Dermis blood vessel endothelial cell (primary cell): ENCODE data around the gene SEMA4B. TPM values are rescaled to one million over a fixed set of nuclear protein-coding genes. Genes with fewer than 3 reads are reported as not detected.
"Not testable (repeated sequence)": the region's sequence is repeated elsewhere in the genome, so short reads cannot be mapped to it uniquely, and the experiment has no call there.

Source experiments
- DNase-seq: peaks from one replicate; pipeline ENCODE4 v3.0.0; 2010
- total RNA-seq: library from RNA; depleted of rRNA; stranded (reverse); fragments of >200 nt; gene quantifications from 2 replicates; pipeline ENCODE4 v1.2.3, GENCODE V29; 2014

The SEMA4B gene
- total RNA-seq, 1 donor from 2014 or later, result 6.3 TPM

DNA sequence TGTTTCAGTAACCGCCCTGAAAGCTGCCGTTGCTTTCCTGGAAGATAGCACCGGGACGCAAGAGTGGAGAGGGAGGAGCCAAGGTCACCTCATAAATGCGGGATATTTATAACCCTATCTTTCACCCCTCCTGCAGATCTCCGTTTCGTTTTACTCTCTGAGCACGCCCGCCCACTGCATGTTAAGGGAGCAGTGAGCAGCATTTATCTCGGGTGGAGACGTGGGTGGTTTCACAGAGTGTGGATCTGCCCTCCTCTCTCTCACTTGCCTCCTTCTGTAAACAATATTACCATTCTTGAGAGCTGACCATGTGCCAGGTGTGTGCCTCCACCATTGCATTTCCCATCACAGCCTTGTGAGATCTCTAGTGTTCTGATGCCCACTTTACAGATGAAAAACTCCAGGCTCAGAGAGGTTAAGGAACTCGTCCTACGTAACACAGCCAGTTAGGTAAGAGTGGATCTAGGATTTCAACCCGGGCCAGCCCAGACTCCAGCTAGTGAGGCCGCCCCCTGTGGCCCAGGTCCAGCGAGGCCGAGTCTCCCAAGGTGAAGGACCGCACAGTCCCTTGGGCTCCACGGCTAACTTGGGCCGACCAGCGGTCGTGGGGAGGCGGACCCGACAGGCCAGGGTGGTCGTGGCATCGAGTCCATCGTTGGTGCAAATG lies 16.9 kb upstream of the SEMA4B start:
- no peak for DNase-seq

GRCh38 chr15:90184786-90185704 lies 16.1 kb upstream of the SEMA4B start:
- DNase-seq, result no peak

- DNase-seq, result no peak
Observed at GRCh38 chr15:90187257-90187868, 13.8 kb upstream of the SEMA4B start.

GRCh38 chr15:90188065-90188464 lies 13.1 kb upstream of the SEMA4B start:
- DNase-seq, result not testable (repeated sequence)

DNA sequence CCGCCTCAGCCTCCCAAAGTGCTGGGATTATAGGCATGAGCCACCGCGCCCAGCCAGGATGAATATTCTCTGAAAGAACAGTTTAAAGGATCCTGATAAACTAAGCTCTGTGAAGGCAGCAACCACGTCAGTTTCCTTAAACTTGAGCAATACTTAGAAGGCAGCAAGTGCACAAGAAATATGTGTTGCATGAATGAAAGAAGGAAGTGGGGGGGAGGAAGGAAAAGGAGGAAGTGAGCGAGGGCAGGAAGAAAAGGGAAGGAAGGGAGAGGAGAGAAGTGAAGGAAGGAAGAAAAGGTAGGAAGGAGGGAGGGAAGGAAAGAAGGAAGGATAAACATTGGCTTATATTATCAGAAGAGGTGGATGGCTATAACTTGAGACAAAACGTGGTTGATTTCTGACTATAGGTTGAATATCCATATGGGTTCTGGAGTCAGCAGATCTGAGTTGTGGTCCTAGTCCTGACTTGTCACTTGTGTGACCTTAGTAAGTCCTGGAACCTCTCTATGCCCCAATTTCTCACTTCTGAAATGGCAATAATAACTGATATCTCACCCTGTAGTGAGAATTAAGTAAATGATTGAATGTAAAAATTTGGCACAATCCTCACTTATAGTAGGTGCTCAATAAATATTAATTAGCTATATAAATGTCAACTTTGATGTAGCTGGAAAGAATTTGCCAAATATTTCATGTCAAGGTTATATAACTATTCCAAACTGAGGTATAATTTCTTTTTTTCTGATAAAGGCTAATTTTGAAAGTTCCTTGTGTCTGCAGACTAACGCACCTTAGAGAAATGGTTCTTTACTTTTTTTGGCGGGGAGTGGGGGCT lies 12.0 kb upstream of the SEMA4B start:
- DNase-seq, result no peak

- no peak for DNase-seq
Observed at GRCh38 chr15:90189781-90190467, 11.2 kb upstream of the SEMA4B start.

DNA sequence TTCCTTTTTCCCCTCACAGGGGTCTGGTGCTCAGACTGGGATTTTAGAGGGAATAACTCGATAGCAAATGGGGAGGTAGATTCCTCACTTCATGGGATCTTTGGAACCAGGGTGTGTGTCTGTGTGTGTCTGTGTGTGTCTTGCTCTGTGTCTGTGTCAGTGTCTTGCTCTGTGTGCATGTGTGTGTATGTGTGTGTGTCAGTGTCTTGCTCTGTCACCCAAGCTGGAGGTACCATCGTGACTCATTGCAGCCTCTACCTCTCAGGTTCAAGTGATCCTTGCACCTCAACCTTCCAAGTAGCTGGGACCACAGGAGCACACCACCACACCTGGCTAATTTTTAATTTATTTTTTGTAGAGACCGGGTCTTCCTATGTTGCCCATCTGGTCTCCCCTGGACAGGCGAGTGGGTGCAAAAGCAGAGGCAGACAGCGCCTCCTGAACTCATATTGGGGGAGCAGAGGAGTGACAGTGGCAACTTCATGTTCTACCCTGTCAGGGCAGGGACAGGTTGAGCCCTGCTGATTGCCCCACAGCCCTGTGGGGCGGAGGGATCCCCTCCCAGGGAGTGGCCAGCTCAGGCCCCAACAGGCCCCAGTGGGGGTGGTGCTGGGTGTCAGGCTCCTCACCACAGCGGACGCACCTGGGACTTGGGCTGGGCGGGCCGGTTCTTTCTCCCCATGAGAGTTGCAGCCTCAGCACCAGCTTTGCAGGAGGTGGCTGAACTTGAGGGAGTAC lies 10.4 kb upstream of the SEMA4B start:
- no peak for DNase-seq

GRCh38 chr15:90191344-90191687 lies 9.8 kb upstream of the SEMA4B start:
- DNase-seq, result no peak

DNA sequence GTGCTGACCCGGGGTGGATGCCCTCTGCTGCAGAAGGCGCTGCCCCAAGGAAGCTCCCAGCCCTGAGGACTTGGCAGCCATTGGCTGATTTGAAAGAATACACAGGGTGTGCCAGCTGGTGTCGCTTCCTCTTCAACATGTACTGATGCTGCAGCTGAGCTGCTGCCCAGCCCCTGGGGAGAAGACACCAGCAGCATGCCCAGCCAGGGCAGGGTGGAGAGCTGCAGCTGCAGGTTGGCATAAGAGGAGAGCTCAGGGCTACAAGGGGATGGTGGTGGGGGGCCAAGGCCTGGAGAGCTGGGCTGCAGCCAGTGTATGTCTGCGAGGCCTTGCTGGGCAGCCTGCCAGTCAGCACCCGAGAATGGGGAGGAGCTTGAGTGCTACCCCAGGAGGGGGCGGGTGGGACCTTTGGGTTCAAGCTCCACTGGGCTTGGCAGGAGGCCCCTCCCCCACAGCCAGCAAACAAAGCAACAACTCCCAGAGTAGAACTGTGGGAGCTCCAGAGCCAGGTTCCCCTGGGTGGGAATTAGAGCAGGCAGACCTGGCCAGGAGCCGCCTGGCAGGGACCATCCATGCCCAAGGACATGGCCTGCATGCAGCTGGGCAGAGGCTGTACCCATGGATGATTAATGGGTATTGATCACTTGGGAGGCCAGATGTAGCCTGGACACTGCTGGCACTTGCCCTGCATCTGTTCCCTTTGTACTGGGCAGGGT lies 9.2 kb upstream of the SEMA4B start:
- DNase-seq, result no peak

DNA sequence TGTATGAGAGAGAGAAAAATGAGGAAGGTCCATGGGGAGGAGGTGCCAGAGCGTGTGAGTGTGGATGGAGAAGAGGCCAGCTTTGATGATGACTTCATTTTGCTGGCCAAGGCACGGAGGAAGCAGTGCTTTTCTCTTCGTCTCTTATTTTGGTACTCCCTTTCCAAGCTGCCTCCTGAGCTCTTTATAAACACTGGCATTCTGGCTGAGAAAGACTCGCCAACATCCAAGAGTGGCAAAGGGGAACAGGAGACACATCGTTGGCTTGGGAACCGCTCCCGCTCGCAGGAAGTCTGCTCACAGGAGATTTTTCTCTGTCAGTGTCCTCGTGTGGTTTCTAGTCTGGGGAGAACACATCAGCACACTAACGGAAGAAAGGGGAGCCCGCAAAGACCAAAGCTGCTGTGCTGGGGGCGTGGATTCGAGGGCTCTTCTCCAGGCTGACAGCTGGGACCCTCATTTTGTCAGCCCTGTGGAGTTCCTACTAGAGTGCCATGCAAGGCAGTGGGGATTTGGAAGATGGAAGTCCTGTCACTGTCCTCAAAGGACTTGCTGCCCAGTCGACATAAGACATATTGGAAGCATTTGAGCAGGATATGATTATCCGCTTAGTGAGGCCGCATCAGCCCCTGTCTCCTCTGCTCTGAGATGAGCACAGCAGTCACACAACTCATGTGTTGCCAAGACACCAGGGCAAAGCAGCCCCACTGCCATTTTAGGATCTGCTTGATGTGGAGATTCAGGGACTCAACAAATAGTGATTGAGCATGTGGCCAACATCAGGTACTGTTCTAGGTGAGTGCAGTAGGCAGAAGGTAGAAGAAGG lies 8.0 kb upstream of the SEMA4B start:
- no peak for DNase-seq

GRCh38 chr15:90194655-90195054 lies 6.5 kb upstream of the SEMA4B start:
- DNase-seq, result no peak

GRCh38 chr15:90200534-90201129 lies 498 bp upstream of the SEMA4B start:
- no peak for DNase-seq

DNA sequence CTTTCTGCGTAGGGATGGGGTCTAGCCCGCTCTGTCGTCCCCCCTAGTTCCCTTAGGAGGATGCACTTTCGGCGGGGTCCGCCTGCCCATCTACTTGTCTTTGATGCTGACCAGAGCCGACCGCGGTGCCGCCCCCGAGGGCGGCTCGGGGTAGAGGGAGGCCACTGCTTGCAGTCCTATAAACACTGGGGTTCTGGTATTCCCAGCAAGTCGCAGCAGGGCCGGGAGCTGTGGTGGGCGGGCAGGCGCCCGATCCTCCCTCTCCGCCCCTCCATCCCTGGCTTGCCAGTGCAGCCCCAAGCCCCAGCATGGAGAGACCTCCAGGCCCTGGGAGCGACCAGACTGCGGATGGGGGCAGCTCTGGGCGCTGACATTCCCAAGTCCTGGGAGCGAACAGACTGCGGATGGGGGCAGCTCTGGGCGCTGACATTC lies 830 bp downstream of the SEMA4B start:
- no peak for DNase-seq

- no peak for DNase-seq
Observed at GRCh38 chr15:90202929-90203328, 1.8 kb downstream of the SEMA4B start.

DNA sequence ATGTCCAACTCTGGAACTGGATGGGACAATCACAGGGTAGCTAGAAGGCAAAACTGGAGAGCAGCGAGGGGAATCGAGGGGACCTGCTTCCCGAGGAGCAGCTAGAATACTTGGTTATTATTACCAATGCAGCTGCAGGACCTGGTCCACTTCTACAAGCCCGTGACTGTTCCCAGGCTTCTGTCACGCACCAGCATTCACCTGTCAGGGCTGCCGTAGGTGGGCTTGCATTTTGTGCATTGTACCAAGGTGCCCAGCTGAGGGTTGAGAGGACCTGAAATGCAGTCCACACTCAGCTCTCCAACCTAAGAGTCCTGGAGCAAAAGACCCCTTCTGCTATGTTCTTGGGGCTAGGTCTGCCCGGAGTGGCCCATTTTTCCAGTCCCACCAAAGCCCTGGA lies 2.3 kb downstream of the SEMA4B start:
- DNase-seq, result no peak

- DNase-seq, result no peak
Observed at GRCh38 chr15:90203922-90204321, 2.8 kb downstream of the SEMA4B start.

DNA sequence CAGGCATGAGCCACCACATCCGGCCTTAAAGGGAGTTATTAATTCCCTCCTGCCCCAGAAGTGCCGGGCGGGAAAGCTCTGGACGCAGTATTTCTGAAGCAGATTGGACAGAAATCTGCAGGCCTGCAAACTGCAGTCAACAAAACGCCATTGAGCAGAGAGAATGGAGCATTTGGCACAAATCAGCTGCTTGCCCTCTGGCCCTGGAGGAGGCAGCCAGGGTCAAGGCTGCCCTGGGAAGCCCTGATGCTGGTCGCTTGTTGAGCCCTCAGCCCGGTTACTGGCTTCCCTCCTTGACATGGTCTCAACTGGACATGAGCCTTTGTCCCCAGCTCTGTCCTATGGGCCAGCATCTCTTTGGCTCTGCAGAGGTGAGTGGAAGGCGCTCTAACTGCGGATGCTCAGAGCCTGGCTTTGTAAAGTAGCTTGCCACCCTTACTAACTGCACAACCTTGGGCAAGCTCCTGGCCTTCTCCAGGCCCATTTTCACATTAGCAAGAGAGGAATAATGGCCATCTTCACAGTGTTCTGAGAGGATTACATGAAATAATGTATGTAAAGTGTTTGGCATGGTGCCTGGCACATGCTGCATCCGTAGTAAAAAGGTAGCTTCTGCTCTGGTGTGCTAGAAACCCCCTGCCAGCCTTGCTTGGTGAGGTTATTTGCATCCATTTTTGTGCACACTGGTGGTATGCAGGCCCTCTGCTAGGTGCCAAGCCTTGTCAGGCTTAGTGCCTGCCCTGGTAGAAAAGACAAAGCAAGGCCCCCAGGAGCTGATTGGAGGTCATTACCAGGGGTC lies 4.1 kb downstream of the SEMA4B start:
- no peak for DNase-seq

GRCh38 chr15:90205886-90206285 lies 4.8 kb downstream of the SEMA4B start:
- no peak for DNase-seq
